Stimulated activated CD4-positive, alpha-beta T cell treated with anti-CD3 and anti-CD28 coated beads, Interleukin-2, amount 100 ng/mL, for 24 hours (primary cell): Measurements from ENCODE around the gene CX3CR1.
"Not testable (repeated sequence)": the region's sequence is repeated elsewhere in the genome, so short reads cannot be mapped to it uniquely, and the experiment has no call there.

Experiments used
- DNase-seq, 2 donors: peaks; one replicate each; pipeline ENCODE4 v3.0.0-alpha.2; 2020

The CX3CR1 gene

GRCh38 chr3:39264053-39264452 is 15.8 kb downstream of the CX3CR1 start:
- no peak for DNase-seq

DNA sequence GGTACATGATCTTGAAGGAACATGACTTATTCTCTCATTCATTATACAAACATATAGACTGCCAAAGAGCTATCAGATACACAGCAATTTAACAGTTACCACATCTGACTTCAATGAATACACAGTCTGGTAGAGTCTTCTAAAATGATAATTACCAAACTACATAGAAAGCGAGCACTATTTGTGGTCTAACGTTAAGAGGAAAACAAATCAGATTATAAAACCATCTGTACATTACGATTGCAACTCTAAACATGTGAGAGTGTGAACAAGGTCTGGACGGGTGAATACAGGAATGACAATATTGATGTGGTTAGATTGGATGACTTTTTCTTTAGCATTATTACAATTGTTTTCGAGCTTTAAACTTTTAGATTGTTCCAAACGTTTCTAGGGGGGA is 16.3 kb downstream of the CX3CR1 start:
- no peak for DNase-seq

- no peak for DNase-seq
Measured at GRCh38 chr3:39262846-39263245, 17.0 kb downstream of the CX3CR1 start.

GRCh38 chr3:39261726-39262125 is 18.1 kb downstream of the CX3CR1 start:
- no peak for DNase-seq

GRCh38 chr3:39260957-39261356 is 18.9 kb downstream of the CX3CR1 start:
- peak; percentile 40 to 52 for DNase-seq

DNA sequence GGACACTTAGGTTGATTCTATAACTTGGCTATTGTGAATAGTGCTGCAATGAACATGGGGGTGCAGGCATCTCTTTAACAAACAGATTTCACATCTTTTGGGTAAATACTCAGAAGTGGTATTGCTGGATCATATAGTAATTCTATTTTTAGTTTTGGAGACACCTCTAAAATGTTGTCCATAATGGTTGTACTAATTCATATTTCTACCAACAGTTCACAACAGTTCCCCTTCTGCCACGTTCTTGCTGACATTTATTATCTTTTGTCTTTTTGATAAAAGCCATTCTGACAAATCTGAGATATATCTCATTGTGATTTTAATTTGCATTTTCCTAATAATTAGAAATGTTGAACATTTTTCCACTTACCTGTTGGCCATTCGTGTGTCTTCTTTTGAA is 19.5 kb downstream of the CX3CR1 start:
- DNase-seq, result no peak

GRCh38 chr3:39255503-39256325 is 24.1 kb downstream of the CX3CR1 start:
- peak in 1 of 2 donors; percentile 45 for DNase-seq

- DNase-seq, result no peak
Measured at GRCh38 chr3:39254806-39255449, 24.9 kb downstream of the CX3CR1 start.

DNA sequence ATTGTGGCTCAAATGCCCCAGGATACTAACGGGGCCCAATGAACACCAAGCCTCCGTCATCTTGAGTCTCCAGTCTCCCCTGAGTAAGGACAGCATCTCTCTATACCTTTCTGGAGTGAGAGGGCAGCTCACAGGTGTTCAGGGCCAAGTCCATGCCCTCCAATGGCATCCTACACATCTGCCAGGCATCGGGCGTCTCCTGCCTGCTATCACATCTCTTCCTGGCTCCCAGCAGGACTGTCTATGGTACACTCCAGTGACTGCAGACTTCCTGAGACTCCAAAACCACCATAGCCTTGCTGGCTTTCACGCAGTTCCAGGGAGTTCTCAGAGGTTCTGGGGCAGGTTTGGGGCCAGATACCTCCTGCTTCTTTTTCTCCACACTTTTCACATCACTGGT is 28.3 kb downstream of the CX3CR1 start:
- no peak for DNase-seq

DNA sequence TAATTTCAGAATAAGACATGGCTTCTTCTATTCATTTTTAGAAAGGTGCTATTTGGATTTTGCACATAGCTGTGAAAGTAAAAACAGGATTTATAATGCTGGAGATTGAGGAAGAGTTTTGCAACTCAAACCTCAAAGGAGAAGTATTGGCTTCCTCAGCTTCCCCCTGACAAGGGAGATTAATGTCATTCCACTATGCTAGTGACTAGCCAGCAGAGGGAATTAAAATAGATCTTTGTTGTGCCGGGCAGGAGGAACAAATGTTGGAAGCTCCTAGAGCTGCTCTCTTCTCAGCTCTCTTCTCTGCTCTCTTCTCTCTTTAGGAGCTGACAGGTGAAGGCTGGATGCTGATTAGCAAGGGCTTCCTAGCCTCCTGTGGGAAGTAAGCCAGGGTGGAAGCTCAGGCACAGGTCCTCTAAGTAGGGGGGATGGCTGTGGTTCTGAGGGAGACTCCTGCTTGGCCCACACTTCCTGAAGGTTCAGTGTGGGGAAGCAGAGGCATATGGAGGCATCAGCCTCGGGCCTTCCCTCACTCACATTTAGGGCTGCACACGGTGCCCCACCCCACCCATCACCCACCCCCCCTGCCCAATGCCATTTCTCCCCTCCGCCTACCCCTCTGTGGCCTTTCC is 29.6 kb downstream of the CX3CR1 start:
- no peak for DNase-seq

DNA sequence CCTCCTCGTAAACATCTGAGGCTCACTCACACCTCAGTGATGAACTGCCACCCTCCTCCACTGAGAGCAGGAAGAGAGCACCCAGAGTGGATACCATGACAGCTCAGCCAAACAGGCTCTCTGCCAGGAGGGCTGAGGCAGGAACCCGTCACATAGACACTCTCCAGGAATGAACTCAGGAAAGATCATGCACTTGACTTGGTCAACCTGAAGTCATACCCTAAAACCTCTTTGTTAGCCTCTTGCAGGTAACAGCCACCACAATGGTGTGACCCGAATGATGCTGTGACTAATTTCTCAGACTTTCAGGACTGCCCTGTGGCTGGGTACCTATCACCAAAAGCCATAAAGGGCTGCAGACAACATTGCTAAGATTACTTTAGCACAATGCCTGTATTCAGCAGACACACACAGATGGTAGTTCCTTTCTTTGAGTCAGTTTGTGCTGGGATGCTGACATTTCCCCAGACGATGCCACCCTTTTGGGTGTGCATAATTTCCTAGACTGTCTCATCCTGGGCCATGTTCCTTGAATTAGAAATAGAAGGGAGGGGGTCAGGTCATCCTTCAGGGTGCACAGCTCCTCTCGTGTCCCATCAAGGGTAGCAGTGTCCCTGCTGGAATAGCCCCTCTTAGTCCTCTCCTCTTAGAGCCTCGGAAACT is 30.3 kb downstream of the CX3CR1 start:
- DNase-seq, result no peak

GRCh38 chr3:39241561-39241960 is 38.3 kb downstream of the CX3CR1 start:
- DNase-seq, result no peak

GRCh38 chr3:39237027-39237426 is 42.8 kb downstream of the CX3CR1 start:
- DNase-seq, result no peak

GRCh38 chr3:39234651-39235050 is 45.2 kb downstream of the CX3CR1 start:
- no peak for DNase-seq

DNA sequence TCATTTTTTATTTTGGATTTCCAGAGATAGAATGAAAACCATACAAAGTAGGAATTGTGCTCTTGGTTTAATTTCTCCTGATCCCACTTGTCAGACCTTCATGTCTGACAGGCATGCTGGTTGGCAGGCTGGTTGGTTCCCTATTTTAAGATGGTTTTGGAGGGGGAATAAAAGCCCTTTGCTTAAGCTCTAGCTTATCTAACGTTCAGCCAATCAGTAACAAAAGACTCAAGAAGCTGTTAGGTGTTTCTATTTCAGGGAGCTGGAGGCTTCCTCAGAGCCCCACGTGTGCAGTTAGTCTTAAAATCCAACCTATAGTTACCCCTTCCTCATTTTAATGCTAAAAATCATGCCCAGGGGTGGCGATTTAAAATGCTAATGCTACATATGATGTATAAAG is 47.0 kb downstream of the CX3CR1 start:
- DNase-seq, result no peak

- no peak for DNase-seq
Measured at GRCh38 chr3:39230453-39230852, 49.4 kb downstream of the CX3CR1 start.

DNA sequence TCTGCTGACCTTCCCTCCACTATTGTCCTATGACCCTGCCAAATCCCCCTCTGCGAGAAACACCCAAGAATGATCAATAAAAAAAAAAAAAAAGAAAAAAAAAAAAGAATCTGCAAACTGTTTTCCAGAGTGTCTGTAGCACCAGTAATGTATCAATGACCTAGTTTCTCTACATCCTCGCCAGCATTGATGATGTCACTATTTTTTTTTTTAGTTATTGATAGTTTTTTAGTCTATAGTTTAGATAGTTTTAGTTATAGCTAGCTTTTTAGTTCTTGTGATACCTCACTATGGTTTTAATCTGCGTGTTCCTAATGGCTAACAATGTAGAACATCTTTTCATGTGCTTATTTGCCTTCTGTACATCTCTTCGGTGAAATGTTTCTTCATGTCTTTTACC is 51.3 kb downstream of the CX3CR1 start:
- DNase-seq, result no peak

GRCh38 chr3:39227596-39227995 is 52.2 kb downstream of the CX3CR1 start:
- not testable (repeated sequence) for DNase-seq

DNA sequence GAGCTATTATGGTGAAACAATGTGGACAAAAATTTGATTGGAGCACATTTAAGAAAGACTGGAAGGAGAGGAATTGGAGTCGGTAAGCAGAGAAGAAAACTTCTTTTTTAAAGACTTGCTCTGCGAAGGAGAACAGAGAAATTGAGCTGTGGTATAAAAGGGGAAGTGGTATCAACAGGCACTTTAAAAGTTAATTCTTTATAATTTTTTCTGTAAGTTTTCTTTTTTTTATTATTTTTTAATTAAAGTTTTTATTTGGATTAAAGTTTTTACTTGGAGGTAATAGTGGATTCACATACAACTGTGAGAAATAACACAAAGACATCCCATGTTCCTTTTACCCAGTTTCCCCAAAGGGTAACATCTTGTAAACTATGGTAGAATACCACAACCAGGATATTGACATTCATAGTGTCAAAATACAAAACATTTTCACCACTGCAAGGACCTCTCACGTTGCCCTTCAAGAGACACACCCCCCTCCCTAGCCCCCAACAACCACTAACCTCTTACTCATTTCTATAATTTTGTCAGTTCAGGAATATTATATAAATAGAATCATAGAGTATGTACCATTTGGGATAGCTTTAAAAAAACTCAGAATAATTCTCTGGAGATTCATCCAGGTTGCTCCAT is 53.6 kb downstream of the CX3CR1 start:
- DNase-seq, result no peak

DNA sequence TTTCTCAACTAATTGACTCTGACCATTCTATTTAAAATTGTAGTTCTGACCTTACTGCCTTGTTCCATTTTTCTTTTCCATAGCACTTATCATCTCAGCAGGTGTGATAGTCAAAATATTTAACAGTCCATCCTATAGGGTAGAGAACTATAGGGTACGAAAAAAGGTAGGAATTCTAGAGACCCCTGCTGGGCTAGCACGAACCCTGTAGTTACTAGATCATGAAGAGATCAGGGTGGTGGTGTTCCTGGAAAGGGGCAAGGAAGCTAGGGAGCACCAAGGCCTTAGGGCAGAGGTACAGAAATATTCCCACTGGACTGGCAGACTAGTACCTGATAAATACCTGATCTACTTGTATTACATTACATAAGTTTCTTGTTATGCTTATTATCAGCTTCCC is 55.5 kb downstream of the CX3CR1 start:
- no peak for DNase-seq

- DNase-seq, result no peak
Measured at GRCh38 chr3:39222939-39223338, 56.9 kb downstream of the CX3CR1 start.

- DNase-seq, result no peak
Measured at GRCh38 chr3:39222462-39222861, 57.4 kb downstream of the CX3CR1 start.

DNA sequence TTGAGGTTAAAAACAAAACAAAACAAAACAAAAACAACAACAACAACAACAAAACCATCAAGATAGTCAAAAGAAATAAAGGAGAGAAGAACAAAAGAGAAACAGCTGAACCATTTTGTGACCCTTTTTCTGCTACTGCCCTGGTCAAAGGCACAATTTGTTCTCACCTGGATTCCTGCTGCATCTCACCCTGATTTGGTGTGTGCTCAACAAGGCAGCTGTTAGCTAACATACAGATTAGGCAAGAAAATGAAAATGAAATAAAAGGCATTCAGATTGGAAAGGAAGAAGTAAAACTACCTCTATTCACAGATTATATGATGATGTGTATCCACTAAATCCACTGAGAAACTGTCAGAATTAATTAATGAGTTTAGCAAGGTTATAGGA is 58.7 kb downstream of the CX3CR1 start:
- DNase-seq, result no peak
